Astrocyte of the cerebellum (primary cell): Measurements from ENCODE around the gene MAP2K1.

Experiments used
- DNase-seq: peaks from one replicate; pipeline ENCODE4 v3.0.0-alpha.2; 2011; ENCODE audit warnings: low read depth
- H3K4me3 ChIP-seq: 2 replicates; pipeline ENCODE4 v1.5.1; 2011; ENCODE audit warnings: mild to moderate bottlenecking, low read depth, low read length, moderate library complexity
- CTCF ChIP-seq: IDR thresholded peaks from 2 replicates; pipeline ENCODE4 v1.5.1; 2012; ENCODE audit warnings: low read length, low read depth, moderate library complexity, mild to moderate bottlenecking; ENCODE audit errors: missing control alignments
- in situ Hi-C: cut with HindIII; loops from 2 replicates; pipeline ENCODE4 v1.10.0; 2017; ENCODE audit warnings: low sequenced_read_pairs

Gene MAP2K1

GRCh38 chr15:66430627-66431255, 44.0 kb downstream of the MAP2K1 start:
- in situ Hi-C loops, result no loop called here
- no peak for TF ChIP-seq CTCF

GRCh38 chr15:66433726-66434125, 47.0 kb downstream of the MAP2K1 start:
- no peak for TF ChIP-seq CTCF
- no peak for DNase-seq
- H3K4me3 ChIP-seq, result no peak overlapping the region
- in situ Hi-C loops, result no loop called here

More at GRCh38 chr15:66430627-66431255, 44.0 kb downstream of the MAP2K1 start:
- DNase-seq, result no peak
- no peak overlapping the region for H3K4me3 ChIP-seq

GRCh38 chr15:66440501-66440900, 53.8 kb downstream of the MAP2K1 start:
- no peak for DNase-seq
- no peak for TF ChIP-seq CTCF
- in situ Hi-C loops, result no loop called here
- no peak overlapping the region for H3K4me3 ChIP-seq

- TF ChIP-seq CTCF, result no peak
- in situ Hi-C loops, result no loop called here
- H3K4me3 ChIP-seq, result no peak overlapping the region
- no peak for DNase-seq
Observed at GRCh38 chr15:66452420-66452819, 65.7 kb downstream of the MAP2K1 start.

GRCh38 chr15:66452971-66453580, 66.4 kb downstream of the MAP2K1 start:
- in situ Hi-C loops, result no loop called here
- H3K4me3 ChIP-seq, result no peak overlapping the region
- DNase-seq, result no peak
- no peak for TF ChIP-seq CTCF

GRCh38 chr15:66454143-66454542, 67.4 kb downstream of the MAP2K1 start:
- no peak for DNase-seq
- in situ Hi-C loops, result no loop called here
- no peak for TF ChIP-seq CTCF
- H3K4me3 ChIP-seq, result no peak overlapping the region

- H3K4me3 ChIP-seq, result no peak overlapping the region
- no peak for DNase-seq
- no peak for TF ChIP-seq CTCF
- in situ Hi-C loops, result no loop called here
Observed at GRCh38 chr15:66456211-66456610, 69.5 kb downstream of the MAP2K1 start.
